ENCODE data around the gene LCMT2.

DNA sequence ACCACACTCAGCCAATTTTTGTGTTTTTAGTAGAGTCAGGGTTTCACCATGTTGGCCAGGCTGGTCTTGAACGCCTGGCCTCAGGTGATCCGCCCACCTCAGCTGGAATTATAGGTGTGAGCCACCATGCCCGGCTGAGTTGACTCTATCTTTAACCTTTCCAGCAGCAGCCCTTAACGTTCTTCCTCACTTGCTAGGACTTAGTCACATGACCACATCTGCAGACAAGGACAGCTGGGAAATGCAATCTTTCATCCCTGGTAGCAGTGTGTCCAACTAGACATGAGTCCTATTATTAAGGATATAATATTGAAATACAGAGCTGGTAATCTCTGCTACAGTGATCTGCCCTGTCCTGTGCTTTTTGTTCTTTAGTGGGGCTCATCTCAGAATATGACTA is 18.0 kb downstream of the LCMT2 start:
- TF ChIP-seq, protein P1, sequence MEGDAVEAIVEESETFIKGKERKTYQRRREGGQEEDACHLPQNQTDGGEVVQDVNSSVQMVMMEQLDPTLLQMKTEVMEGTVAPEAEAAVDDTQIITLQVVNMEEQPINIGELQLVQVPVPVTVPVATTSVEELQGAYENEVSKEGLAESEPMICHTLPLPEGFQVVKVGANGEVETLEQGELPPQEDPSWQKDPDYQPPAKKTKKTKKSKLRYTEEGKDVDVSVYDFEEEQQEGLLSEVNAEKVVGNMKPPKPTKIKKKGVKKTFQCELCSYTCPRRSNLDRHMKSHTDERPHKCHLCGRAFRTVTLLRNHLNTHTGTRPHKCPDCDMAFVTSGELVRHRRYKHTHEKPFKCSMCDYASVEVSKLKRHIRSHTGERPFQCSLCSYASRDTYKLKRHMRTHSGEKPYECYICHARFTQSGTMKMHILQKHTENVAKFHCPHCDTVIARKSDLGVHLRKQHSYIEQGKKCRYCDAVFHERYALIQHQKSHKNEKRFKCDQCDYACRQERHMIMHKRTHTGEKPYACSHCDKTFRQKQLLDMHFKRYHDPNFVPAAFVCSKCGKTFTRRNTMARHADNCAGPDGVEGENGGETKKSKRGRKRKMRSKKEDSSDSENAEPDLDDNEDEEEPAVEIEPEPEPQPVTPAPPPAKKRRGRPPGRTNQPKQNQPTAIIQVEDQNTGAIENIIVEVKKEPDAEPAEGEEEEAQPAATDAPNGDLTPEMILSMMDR (IDR thresholded peaks at IDR 0.05): no peak
- no peak for TF ChIP-seq EP300 (IDR thresholded peaks at IDR 0.05)
- no peak for TF ChIP-seq POLR2A (IDR thresholded peaks at IDR 0.05)
- TF ChIP-seq POLR2AphosphoS5 (IDR thresholded peaks at IDR 0.05): no peak
